ENCODE results near the gene TLR6.
"Not testable (repeated sequence)": the region's sequence is repeated elsewhere in the genome, so short reads cannot be mapped to it uniquely, and the experiment has no call there.

DNA sequence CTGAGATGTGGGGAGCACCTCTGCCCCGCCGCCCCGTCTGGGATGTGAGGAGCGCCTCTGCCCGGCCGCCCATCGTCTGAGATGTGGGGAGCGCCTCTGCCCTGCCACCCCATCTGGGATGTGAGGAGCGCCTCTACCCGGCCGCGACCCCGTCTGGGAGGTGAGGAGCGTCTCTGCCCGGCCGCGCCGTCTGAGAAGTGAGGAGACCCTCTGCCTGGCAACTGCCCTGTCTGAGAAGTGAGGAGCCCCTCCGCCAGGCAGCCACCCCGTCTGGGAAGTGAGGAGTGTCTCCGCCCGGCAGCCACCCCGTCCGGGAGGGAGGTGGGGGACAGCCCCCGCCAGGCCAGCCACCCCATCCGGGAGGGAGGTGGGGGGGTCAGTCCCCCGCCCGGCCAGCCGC, 49.2 kb downstream of the TLR6 start:
- TF ChIP-seq, protein P1, sequence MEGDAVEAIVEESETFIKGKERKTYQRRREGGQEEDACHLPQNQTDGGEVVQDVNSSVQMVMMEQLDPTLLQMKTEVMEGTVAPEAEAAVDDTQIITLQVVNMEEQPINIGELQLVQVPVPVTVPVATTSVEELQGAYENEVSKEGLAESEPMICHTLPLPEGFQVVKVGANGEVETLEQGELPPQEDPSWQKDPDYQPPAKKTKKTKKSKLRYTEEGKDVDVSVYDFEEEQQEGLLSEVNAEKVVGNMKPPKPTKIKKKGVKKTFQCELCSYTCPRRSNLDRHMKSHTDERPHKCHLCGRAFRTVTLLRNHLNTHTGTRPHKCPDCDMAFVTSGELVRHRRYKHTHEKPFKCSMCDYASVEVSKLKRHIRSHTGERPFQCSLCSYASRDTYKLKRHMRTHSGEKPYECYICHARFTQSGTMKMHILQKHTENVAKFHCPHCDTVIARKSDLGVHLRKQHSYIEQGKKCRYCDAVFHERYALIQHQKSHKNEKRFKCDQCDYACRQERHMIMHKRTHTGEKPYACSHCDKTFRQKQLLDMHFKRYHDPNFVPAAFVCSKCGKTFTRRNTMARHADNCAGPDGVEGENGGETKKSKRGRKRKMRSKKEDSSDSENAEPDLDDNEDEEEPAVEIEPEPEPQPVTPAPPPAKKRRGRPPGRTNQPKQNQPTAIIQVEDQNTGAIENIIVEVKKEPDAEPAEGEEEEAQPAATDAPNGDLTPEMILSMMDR (conservative IDR thresholded peaks at IDR 0.05) = not testable (repeated sequence)
- not testable (repeated sequence) for TF ChIP-seq ZFX (IDR thresholded peaks at IDR 0.05)

Measured in C4-2B (cell line).